Renal pelvis (tissue), 4 donors: ENCODE results near the gene FOXP1. TPM values are rescaled to one million over a fixed set of nuclear protein-coding genes. Genes with fewer than 3 reads are reported as not detected.

Experiments used
- DNase-seq: peaks from one replicate; pipeline ENCODE4 v3.0.0-alpha.2; 2013
- polyA plus RNA-seq, 3 donors: library from polyadenylated mRNA; unstranded; fragments of 120-200 nt; gene quantifications; one replicate each; pipeline ENCODE4 v1.2.1, GENCODE V29; 2013; ENCODE audit not compliant: insufficient read length in 3 of 3

Gene FOXP1
- polyA plus RNA-seq, 3 donors = 33.6 to 43.2 (median 40.6) TPM

DNA sequence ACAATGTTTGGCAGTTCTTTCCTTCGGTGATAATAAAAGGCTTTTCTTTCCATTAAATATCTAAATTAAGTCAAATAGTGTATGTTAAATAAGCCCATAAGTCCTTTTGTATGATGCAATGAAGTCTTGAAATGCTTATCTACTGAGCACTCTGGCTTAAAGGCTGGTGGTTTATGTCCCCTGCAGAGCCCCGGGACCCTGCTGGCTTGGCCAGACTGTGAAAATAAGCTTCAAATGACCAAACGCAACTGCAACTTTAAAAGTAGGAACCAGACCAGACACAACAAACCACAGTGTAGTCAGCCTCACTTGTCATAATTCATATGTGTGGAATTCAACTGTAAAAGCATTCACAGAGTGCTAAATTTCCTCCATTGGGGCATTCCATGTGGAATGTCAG is 72.5 kb downstream of the FOXP1 start:
- no peak for DNase-seq

DNA sequence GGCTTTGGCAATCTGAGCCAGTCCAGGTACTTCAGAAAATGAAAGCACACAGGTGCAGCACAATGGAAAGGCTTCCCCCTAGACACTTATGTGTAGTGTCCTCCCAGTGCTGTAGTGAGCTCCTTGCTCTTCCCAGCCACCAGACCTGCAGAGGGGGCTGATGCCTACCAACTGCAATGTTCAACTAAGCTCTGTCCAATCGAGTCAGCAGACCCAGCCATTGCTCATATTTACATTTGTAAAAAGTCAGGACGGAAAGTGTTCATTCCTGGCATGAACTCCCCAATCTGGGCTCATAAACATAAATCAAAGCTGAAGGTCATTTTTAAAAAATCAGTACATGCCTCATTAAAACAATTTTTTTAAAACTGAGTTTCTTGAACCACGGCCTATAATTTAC is 73.0 kb downstream of the FOXP1 start:
- DNase-seq = no peak

DNA sequence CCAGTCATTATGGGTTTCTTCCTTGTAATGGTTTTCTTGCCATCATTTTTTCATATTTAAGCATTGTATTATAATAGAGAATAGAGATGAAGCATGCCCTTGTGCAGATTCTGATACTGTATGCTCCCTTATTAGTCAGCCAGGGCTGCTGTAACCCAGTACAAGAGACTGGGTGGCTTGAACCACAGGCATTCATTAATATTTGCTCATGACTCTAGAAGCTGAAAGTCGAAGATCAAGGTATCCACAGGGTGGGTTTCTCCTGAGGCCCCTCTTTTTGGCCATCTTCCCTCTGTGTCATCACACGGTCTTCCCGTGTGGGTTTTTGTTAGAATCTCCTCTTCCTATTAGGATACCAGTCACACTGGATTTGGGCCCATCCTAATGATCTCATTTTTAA is 74.5 kb downstream of the FOXP1 start:
- no peak for DNase-seq

DNA sequence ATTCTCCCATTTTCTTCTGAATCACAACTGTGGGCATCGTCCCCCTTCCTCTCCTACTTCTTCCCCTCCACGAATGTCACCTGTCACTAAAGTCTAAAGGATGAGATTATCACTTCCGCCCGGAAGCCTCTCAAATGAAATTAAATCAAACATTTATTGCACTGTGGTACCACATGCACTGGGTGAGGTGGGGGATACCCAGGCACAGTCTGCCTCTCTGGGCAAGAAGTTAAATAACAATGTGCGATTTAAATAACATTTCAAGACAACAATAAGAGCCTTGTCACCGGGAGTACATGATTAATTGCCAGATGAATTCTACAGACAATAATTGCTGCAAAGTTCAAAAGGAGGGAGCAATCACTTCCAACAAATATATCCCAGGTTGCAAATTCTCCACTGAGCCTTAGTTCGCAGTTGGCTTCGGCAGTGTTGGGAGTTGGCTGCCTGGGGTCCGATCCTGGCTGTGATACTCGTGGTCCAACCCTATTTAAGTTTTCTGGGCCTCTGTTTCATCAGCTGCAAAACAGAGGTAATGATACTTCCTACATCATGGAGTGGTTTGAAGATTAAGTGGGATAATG is 77.7 kb downstream of the FOXP1 start:
- no peak for DNase-seq

DNA sequence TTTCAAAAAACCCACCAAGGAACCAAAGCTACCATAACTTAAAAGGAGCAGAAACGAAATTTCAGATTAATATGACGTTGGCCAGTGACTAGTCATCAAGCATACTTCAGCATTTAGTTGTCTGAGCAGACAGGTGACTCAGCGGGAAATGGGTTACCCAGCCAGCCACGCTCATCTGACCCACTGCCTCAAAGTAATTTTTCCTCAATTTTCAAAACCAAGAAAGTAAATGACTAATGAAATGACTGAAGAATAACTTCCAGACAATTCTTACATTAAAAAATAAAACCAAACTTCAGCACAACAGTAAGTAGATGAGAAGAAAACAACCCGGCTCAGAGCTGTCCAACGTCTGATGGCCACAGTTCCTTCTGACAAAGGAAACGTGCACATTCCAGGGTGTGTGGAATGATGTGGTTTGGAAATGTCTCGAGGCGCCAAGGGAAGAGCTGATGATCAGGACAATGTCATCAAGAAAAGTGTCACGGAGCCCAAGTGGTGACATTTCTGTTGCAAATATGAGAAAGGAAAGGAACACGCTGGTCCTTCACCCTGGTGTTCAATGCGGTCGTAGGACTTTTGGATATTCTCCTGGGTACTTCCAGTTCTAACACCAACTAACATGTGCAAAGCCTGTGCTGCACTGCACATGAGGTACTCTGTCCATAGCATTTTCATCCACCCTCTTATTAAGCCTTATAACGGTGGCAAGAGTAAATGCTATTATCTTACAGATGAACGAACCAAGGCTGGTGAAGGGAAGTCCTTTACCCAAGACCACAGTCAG is 79.1 kb downstream of the FOXP1 start:
- DNase-seq = no peak

DNA sequence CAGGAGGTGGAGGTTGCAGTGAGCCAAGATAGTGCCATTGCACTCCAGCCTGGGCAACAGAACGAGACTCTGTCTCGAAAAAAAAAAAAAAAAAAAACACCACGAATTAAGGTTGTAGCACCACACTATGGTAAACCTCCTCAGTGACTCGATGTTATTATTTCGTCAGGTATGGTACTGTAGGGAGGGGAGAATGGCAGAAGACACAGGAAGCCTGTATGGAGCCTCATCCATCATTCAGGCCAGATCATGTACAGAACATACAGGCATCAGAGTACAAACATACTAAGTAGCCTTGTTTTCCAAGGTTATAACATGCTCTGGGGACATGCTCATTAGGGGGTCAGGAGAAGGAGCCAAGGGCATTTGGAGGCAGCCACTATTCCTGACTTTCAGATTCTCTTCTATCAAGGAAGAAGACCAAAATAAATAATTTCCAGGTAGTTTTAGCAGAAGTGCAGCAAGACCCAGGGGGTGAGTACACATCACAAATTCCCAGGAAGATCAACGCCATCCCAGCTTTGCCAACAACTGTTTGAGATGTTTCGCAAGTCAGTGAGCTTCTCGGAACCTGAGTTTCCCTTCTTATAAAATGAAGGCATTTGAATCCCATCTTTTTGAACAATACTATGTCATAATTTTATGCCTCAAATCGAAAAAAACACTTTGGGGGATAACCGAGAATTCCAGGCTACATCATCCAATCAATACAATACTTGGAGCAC is 79.8 kb downstream of the FOXP1 start:
- DNase-seq = no peak

DNA sequence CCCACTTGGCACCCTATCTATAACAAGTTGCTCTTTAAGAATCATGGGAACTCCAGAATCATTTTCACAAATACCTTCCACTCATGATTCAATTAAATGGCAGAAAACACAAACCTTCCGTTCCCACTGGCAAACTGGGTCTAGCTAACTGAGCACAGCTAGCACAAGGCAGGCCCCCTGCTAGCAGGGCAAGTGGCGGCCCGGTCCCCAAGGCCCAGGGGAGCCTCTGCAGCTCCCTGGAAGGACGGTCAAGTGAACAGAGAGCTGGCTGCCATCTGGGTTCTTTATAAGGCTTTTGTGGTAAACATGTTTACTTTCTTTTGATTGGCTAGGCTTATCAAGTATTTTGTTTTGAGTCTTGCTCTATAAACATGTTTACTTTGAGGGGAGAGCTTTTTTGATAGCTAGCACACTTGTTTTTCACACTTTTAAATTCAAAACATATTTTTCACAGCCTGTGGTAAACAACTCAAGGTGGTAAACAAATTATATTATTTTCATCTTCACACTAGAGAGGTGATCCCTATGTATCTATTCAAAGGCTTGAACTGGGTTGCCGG is 81.4 kb downstream of the FOXP1 start:
- DNase-seq = no peak

DNA sequence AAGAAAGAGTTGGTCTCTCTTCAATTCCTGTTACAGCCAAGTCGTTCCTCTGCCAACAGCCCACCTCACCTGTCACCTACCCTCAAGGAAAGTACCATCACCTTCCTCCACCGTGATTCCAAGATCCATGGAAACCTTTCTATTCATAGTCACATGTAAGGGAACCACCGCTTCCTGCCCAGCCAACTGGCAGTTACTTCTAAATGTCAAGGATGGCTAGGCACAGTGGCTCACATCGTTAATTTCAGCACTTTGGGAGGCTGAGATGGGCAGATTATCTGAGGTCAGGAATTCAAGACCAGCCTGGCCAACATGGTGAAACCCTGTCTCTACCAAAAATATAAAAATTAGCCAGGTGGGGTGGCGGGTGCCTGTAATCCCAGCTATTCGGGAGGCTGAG is 82.8 kb downstream of the FOXP1 start:
- no peak for DNase-seq

DNA sequence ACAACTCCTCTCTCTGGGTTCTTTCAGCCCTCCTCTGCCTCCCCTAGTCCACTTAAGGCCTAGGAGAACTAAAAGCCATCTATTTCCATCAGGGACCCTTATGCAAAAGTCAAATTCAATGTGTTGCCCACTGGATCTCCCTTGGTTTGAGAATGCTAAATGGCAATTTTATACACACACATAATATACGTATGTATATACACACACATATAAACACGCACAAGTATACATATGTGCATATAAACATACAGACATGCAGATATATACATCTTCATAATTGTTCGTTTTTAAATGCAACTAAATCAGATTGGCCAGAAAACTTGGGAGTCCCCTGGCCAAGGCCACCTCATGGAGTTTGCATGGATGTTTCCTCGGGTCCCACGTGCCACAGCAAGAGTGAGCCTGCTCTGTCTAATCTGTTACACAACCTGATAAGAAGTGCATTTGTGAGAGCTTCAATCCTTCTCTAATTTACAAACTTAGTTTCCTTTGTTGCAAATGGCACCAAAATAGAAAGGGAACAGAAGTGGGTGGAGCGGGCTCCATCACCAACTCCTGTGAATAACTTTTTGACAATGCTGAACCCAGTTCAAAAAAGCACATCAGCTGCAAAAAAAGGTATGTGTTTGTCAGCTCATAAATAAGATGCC is 84.2 kb downstream of the FOXP1 start:
- no peak for DNase-seq

DNA sequence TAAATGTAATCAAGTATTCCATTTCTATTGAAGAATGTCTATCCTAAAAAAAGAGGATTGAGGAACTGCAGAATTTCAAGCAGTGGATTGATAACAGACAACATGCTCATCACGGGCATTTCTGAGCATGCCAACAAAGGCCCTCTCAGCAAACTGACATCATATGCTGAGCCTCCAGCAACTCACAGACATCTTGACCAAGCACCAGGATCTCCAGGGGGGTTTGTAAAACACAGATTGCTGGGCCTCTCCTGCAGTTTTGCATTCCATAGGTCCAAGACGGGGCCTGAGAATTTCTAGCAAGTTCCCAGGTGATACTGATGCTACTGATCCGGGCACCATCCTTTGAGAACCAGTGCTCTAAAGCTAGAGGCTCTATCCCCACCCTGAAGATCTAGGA is 85.0 kb downstream of the FOXP1 start:
- DNase-seq = no peak

DNA sequence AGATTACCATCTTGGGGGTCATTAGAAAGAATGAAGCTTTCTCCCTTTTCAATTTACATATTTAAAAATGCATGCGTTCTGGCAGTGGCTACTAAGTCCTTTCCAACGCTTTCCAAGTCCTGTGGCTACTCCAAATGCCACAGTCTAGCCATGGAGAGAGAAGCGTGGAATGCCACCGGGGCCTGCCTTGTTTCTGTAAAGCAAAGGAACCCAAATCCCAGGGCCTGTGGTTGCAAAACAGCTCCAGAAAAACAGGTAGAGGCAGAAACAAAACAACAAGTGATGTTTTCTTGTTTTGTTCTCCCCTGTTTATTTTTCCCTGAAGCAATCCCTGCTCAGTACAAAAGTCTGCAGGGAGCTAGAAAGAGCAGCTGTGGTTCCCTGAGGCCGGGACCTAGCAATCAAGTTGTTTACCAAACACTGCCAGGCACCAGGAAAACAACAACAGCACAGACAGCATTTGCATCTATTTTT is 85.5 kb downstream of the FOXP1 start:
- no peak for DNase-seq

DNA sequence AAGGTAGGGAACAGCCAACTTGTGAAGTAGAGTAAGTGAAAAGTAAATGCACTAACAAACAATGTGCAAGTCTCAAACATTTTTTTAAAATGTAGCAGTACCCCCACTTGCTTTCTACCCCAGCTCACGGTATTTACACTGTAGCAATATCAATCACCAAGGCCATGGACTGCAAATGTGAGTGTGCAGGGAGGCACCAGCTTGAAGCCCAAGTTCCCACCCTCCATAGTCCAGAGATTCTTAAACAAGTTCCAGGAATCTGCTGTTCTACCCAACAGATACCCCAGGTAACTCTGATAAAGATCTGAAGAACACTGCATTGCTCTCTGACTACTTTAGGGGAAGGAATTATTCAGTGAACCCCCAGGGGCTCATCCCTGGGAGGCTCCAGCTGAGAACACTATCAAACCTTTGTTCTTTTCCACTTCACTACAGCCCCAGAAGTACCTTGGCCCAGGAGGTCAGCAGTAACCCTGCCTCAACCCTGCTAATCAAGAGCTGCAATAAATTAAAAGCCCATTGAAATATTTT is 86.1 kb downstream of the FOXP1 start:
- no peak for DNase-seq

DNA sequence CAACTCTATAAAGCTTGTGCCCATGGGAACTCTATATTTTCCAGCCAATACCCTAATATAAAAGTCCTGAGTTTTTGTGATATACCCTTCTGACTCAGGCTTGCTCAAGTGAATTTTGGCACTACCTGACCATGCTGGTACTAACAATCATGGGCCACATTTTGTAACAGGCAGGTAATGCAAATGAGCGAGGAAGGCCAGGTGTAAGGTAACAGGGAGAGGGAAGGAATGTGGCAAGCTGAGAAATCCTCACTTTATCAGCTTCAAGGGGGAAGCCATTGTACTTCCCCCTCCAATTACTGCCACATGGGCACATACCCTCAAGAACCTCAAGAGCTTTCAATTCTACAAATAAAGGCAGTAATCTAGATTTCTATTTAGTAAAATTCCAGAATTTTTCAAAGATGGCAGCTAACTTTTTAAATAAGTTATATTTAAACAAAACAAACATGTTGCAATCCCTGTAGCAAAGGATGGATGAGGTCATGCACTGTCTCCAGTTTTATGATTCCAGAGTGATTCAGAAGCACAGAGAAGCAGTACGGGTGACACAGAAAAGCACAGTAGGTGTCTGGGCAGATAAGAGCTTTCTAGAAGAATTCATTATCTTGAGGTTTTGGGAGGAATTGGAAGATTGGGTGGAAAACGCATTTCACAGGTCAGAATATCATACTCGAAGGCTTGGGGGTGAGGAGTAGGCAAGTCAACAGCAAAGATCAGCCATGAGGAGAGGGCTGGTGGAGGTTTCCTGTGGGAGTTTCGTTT is 87.6 kb downstream of the FOXP1 start:
- DNase-seq = no peak

DNA sequence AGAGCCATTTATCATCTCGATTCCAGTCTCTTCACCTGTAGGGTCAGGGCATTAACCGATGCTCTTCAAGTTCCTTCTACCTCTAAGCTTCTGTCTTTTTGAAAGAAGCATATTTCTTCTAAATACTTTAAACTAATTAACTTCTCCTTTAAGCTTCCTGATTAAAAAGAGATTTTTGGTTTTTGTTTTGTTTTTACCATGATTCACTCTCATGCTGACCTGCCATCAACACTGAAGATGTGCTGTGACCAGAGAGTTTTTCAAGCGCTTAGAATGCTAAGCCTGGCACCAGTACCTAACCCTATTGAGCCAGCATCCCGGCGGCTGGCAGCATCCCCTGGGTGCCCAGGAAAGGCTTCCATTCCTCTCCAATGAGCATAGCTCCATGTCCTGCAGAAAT is 89.3 kb downstream of the FOXP1 start:
- DNase-seq = no peak

DNA sequence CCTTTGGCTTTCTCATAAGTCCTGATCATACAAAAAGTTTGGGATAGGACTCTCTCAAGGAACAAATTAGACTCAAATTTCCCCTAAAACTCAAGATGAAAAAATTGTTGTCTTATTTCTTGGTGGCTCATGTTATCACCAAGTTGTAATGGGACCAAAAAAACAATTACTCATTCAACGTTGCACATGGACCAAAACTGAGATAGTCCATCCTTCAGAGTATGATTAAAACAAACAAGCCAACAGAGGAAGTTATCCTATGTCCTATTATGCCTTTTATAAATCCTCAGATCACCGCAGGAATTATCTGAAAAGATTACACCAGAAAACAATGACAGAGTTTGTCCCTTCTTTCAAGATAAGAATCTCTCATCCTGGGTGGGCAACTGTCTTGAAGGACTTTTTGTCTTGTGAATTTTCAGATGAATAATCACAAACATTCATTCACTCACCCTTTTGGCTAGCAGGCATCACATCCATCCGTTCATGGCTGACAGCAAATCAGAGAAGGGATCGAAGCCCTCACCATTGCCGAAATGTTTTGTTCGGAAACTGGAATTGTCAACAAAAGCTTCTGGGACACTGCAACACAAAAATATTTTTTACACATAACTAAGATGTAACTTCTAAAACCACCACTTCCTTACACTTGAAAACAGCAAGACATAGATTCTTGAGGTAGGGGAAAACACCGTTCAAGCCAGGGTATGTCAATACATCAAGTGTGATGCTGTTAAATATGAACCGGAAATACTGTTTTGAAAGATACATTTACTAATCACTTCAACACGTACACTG is 90.4 kb downstream of the FOXP1 start:
- no peak for DNase-seq

DNA sequence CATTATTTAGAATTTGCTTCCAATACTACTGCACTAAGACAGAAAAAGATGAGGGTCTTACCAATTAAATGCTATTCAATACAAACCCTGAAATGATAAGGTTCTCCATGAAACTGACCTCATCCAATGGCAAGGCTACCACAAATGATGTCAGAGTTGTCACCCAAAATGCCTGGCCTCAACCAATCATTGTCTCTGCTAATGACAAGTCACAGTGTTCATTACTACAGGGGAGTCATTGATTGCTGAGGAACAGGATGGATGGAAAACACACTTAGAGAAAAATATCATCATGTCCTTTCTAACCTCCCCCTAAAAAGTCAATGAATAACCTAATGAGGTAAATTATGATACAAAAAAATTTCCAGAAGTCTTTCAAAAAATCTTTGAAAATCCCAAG is 91.0 kb downstream of the FOXP1 start:
- DNase-seq = no peak

DNA sequence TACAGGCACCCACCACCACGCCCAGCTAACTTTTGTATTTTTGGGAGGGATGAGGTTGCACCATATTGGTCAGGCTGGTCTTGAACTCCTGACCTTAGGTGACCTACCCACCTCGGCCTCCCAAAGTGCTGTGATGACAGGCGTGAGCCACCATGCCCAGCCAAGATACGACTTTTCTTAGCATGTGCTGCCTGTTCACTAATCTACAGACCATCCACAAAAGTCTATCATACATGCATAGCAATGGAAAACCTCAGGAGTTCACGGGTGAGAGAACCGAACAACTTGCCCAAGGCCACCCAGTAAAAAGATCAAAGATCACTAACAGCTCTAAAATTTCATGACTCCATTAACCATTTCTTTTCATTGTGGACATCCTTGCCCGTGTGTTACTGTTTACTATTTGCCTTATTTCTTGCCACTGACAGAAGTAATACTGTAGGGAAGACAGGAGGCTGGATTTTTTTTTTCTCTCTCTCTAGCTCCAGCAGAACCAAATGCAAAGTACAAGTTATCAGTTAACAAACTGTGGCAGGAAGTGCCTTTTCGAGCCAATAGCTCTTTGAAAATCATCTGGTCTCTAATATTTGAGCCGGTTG is 92.3 kb downstream of the FOXP1 start:
- DNase-seq = no peak

DNA sequence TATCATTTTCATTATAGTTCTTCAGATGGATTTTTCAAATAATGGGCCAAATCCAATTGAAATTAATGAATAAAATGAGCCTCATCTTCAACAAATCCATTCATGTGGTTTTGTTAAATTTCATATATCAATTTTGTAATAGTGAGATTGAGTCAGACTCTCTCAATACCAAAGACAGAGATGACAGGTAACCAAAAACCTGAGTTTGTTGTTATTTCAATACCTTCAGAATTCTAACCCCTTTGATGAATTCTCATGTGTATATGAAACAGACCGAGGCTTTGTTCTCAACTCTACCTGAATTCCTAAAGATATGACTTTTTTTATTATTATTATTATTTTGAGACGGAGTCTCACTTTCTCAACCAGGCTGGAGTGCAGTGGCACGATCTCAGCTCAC is 92.8 kb downstream of the FOXP1 start:
- no peak for DNase-seq

DNA sequence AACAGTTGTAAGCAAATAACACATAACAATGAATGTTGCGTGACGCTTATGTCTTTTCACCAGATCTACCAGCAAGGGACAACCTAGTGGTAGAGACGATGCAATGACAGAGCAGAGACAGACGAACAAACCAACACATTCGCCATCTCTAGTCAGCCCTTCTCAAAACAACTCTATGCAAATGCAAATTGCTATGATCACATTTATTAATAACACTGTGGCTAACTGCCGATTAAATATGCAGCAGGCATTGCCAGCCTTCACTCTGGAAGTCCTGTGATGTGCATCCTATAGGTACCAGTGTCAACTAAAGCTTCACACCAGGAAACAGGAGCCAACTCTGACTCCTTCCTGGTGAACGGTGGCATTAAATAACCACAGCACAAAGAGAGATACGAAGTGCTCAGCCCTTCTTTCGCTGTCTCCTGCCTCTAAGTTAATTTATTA is 94.2 kb downstream of the FOXP1 start:
- no peak for DNase-seq

DNA sequence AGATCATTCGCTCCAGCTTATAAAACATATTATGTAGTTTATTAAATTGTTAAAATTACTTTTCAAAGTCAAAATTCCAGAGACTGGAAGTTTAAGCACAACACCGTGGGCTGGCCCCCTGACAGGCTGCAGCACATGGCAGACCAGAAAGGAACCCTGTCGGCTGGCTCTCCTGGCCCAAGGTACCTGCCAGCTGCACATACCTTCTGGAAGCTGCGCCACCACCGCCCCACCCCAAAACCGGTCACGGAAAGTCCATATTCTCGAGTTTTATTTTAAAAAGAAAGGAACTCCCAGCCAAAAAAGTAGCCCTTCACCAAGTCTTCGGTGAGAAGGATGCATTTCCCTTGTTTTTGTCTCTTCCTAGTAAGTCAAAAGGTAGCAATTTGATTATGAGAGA is 94.6 kb downstream of the FOXP1 start:
- no peak for DNase-seq
